Testis (tissue), 2 donors: Measurements from ENCODE around the gene LSG1.

Source experiments
- POLR2A ChIP-seq: fragments of 450-650 bp; IDR thresholded peaks from one replicate; pipeline ENCODE4 v1.6.1; 2017; ENCODE audit warnings: antibody characterized with exemption, mild to moderate bottlenecking, moderate library complexity
- TF ChIP-seq, protein P1 (sequence below), 3 experiments: fragments of 450-650 bp in 2 of 3; fragments of 200-600 bp in 1 of 3; sonication (generic) in 1 of 3; IDR thresholded peaks; one replicate each; pipeline ENCODE4 v1.5.1; 2016 to 2019; ENCODE audit warnings: antibody characterized with exemption in 3 of 3, mild to moderate bottlenecking in 2 of 3, moderate library complexity in 1 of 3

GRCh38 chr3:194664857-194665256 is 7.1 kb downstream of the LSG1 start:
- TF ChIP-seq, protein P1, sequence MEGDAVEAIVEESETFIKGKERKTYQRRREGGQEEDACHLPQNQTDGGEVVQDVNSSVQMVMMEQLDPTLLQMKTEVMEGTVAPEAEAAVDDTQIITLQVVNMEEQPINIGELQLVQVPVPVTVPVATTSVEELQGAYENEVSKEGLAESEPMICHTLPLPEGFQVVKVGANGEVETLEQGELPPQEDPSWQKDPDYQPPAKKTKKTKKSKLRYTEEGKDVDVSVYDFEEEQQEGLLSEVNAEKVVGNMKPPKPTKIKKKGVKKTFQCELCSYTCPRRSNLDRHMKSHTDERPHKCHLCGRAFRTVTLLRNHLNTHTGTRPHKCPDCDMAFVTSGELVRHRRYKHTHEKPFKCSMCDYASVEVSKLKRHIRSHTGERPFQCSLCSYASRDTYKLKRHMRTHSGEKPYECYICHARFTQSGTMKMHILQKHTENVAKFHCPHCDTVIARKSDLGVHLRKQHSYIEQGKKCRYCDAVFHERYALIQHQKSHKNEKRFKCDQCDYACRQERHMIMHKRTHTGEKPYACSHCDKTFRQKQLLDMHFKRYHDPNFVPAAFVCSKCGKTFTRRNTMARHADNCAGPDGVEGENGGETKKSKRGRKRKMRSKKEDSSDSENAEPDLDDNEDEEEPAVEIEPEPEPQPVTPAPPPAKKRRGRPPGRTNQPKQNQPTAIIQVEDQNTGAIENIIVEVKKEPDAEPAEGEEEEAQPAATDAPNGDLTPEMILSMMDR (IDR thresholded peaks at IDR 0.05), result no peak
- no peak for TF ChIP-seq POLR2A
